Dermis lymphatic vessel endothelial cell (primary cell): ENCODE measurements around the gene MRPL47. TPM values are rescaled to one million over a fixed set of nuclear protein-coding genes. Genes with fewer than 3 reads are reported as not detected.

ENCODE experiments used
- total RNA-seq: library from RNA; depleted of rRNA; stranded (reverse); fragments of >200 nt; gene quantifications from 2 replicates; pipeline ENCODE4 v1.2.1, GENCODE V29; 2014

MRPL47 gene
- total RNA-seq: 19.3 and 23.8 TPM in 2 replicates

DNA sequence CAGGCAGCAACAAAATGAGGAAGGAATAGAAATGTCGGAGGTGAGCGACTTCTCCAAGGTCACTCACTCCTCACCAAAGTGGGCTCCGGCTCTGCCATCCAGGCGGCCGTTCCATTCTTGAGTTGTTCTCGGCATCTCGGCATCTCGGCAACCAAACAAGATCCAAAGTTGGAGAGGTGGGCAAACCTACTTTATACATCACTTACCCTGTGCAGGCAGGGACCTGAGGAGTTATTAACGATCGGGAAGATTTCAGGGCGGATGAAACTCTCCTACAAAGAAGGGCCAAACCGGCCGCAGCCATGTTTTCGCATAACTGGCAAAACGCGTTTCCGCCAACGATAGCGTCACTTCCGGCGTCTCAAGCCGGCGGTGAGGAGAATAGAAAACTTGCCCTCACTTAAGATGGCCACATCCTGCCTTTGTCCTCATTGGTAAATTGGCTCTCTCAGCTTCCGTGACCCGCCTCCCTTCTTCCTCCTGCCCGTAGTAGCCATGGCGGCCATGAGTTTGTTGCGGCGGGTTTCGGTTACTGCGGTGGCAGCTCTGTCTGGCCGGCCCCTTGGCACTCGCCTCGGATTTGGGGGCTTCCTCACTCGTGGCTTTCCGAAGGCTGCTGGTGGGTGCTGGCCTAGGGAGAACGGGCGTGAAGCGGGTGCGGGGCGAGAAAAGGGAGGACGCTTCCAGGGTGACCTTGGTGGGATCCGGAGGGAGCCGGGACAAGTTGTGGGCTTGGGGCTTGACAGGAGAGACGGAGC, at the start of gene MRPL47, which contains the start of gene NDUFB5:
TSS of gene MRPL47 (minus strand) at position 318 of the 758 bp plus-strand sequence. CDS start at position 304, 14 bp downstream.
TSS of gene NDUFB5 (plus strand) at position 474 of the 758 bp plus-strand sequence. CDS start at position 496, 22 bp downstream.

DNA sequence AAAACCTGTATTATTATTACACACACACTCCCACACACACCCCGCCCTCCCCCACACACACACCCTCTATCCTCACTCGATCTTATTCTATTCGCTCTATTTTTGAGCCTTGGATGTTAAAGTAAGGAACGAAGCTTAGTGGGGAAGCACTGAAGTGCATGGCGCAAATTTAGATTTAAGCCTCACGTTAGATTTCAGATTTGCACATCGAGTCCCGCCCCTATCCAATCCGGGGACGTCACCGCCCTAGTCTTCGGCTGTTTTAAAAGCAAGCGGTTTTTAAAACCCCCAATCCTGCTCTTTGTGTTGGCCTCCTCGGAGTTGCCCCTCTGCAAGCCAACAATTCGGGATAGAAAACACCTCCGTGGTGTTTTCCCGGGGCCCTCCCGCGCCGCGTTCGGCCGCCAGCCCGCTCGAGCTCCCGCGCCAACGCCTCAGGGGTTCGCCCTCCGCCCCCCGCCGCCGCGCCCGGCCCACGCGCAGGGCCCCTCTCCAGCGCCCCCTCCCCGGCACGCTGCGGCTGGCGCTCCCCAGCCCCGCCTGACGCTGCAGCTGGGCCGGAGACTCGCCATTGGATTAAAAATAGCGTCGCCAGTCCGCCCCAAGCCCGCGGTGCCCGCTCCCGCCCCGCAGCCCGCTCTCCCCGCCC, 48.1 kb upstream of the MRPL47 start, which contains the start of gene USP13:
TSS of gene USP13 (plus strand) at position 594 of the 649 bp plus-strand sequence. CDS start 186 bp downstream, outside the sequence.

DNA sequence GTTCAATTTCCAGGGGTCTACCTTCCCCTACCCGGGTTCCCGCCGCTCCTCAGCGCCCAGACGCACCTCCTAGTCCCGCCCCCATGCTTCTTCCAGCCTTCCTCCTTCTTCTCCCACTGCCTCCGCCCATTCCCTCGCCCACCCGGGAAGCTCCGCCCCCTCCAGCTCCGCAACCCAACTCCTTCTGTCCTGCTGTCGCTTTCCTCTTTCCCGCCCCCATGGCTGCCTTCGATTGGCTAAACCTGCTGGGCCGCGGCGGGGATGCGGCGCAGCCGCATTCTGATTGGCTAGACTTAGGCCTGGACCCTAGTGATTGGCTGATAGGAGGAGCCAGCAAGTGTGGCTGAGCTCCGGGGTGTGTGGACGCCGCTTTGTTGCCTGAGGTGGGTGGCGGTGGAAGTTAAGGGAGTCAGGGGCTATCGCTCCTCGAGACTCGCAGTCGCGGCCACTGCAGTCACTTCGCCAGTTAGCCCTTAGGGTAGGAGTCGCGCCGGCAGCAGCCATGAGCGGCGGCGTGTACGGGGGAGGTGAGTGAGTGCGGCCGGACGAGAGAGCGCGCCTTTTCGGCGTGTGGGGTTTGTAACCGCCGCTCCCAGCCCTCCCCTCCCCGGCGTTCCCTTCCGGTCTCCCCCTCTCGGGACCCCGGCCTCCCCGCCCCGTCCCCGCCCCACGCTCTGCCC, 41.7 kb downstream of the MRPL47 start, which contains the start of gene ACTL6A:
TSS of gene ACTL6A (plus strand) at position 336 of the 680 bp plus-strand sequence. CDS start at position 503, 167 bp downstream.

Other genes starting within 250 kb of the MRPL47 start
- 75.2 and 83.8 TPM in 2 replicates for gene GNB4, start 153.2 kb downstream of the MRPL47 start, total RNA-seq
- gene ACTL6A, start 41.7 kb downstream of the MRPL47 start, total RNA-seq: 39.9 and 51.8 TPM in 2 replicates
- gene NDUFB5, start 156 bp upstream of the MRPL47 start, total RNA-seq: 112 and 151 TPM in 2 replicates
- 33.7 and 47.4 TPM in 2 replicates for gene USP13, start 48.4 kb upstream of the MRPL47 start, total RNA-seq